HFFc6 (cell line): Measurements from ENCODE around the gene LRIT2. TPM values are rescaled to one million over a fixed set of nuclear protein-coding genes. Genes with fewer than 3 reads are reported as not detected.

ENCODE experiments used
- DNase-seq: peaks from one replicate; pipeline ENCODE4 v3.0.0-alpha.2; 2018
- H3K27ac Mint-ChIP-seq: 2 replicates; pipeline ENCODE4 v1.8.0; 2020; ENCODE audit warnings: mild to moderate bottlenecking, mixed read lengths
- H3K27me3 Mint-ChIP-seq: 2 replicates; pipeline ENCODE4 v1.8.0; 2021; ENCODE audit warnings: mild to moderate bottlenecking, moderate library complexity, mixed read lengths; ENCODE audit not compliant: insufficient read depth
- H3K36me3 Mint-ChIP-seq: 2 replicates; pipeline ENCODE4 v1.8.0; 2021; ENCODE audit warnings: low read depth, mixed read lengths
- H3K4me1 Mint-ChIP-seq: 2 replicates; pipeline ENCODE4 v1.8.0; 2020; ENCODE audit warnings: low read depth, mixed read lengths
- H3K4me3 Mint-ChIP-seq: 2 replicates; pipeline ENCODE4 v1.8.0; 2020; ENCODE audit warnings: mild to moderate bottlenecking, moderate library complexity, mixed read lengths
- H3K9me3 Mint-ChIP-seq: 2 replicates; pipeline ENCODE4 v1.8.0; 2020; ENCODE audit warnings: mild to moderate bottlenecking, mixed read lengths
- CTCF ChIP-seq: fragments of 200-600 bp; sonication (generic); IDR thresholded peaks from 2 replicates; pipeline ENCODE4 v1.5.0; 2021; ENCODE audit warnings: antibody characterized with exemption, mild to moderate bottlenecking
- long read RNA-seq: library from polyadenylated mRNA; unstranded; transcript quantifications from one replicate; pipeline ENCODE4 v2.0.0, GENCODE V29; 2019
- total RNA-seq, 6 experiments: library from RNA; stranded (reverse); fragmentation: NEBNext Ultra II Directional; extraction: Animal tissue kit (Norgen Biotek cat#: 25700); gene quantifications; 2 replicates in 1 of 6; 3 replicates in 5 of 6; pipeline ENCODE4 v1.2.3, GENCODE V29; 2021

LRIT2 gene
- total RNA-seq: not detected
- long read RNA-seq: 0 reads

GRCh38 chr10:84225427-84226173, at the start of gene LRIT2:
TSS of gene LRIT2 (minus strand) at chr10:84225544. CDS start at chr10:84225520, 24 bp downstream.
- H3K36me3 Mint-ChIP-seq: no peaks in the 10 kb centered on the region
- TF ChIP-seq CTCF: no peak
- no peak within 1 kb of the TSS for H3K4me3 Mint-ChIP-seq
- no peak for DNase-seq
- peaks cover 3% of the 10 kb centered on the region for H3K27me3 Mint-ChIP-seq
- no peak within 1 kb of the TSS for H3K27ac Mint-ChIP-seq
- no peaks in the 10 kb centered on the region for H3K9me3 Mint-ChIP-seq
- H3K4me1 Mint-ChIP-seq: no peaks in the 10 kb centered on the region

GRCh38 chr10:84270708-84271107, 45.4 kb upstream of the LRIT2 start:
- TF ChIP-seq CTCF: no peak
- no peak overlapping the region for H3K27ac Mint-ChIP-seq
- no peaks in the 10 kb centered on the region for H3K9me3 Mint-ChIP-seq
- no peaks in the 10 kb centered on the region for H3K36me3 Mint-ChIP-seq
- H3K4me1 Mint-ChIP-seq: peaks cover 26% of the 10 kb centered on the region
- H3K4me3 Mint-ChIP-seq: no peak overlapping the region
- no peak for DNase-seq
- H3K27me3 Mint-ChIP-seq: no peaks in the 10 kb centered on the region

- Mint-ChIP-seq H3K4me3 (no peak overlapping the region), H3K36me3 (no peaks in the 10 kb centered on the region), H3K27ac (peak overlapping the region; percentile 39), H3K4me1 (peaks cover 27% of the 10 kb centered on the region), H3K9me3 (no peaks in the 10 kb centered on the region), H3K27me3 (no peaks in the 10 kb centered on the region)
- peak; percentile 75 for DNase-seq
- no peak for TF ChIP-seq CTCF
These were observed 44.4 kb upstream of the LRIT2 start for GRCh38 chr10:84269773-84270172.

GRCh38 chr10:84269162-84269561, 43.8 kb upstream of the LRIT2 start:
- Mint-ChIP-seq H3K4me3 (no peak overlapping the region), H3K27me3 (peaks cover 2% of the 10 kb centered on the region; the same call in 1 of the 2 replicates), H3K36me3 (no peaks in the 10 kb centered on the region), H3K9me3 (no peaks in the 10 kb centered on the region), H3K4me1 (peaks cover 33% of the 10 kb centered on the region), H3K27ac (no peak overlapping the region)
- no peak for DNase-seq
- no peak for TF ChIP-seq CTCF

GRCh38 chr10:84267503-84268126, 42.3 kb upstream of the LRIT2 start:
- peaks cover 2% of the 10 kb centered on the region for H3K27me3 Mint-ChIP-seq
- H3K27ac Mint-ChIP-seq: no peak overlapping the region
- H3K9me3 Mint-ChIP-seq: no peaks in the 10 kb centered on the region
- no peaks in the 10 kb centered on the region for H3K36me3 Mint-ChIP-seq
- peak; percentile 46 for DNase-seq
- TF ChIP-seq CTCF: peak; percentile 87
- no peak overlapping the region for H3K4me3 Mint-ChIP-seq
- H3K4me1 Mint-ChIP-seq: peaks cover 33% of the 10 kb centered on the region
